A673 (cell line): ENCODE measurements around the gene USH1C. TPM values are rescaled to one million over a fixed set of nuclear protein-coding genes. Genes with fewer than 3 reads are reported as not detected.

Experiments
- BruUV-seq: library from RNA; stranded (reverse); fragments of 400-500 nt; replicated peaks from 2 replicates; lab custom pipeline; 2021; lab: Mats Ljungman, UMichigan
- CTCF ChIA-PET: fragments of 300-600 bp; sonication (Branson Sonifier 250); formaldehyde crosslinking; loops from one replicate; lab custom pipeline; 2022; ENCODE audit warnings: antibody characterized with exemption; lab: Charles Lee
- POLR2A ChIA-PET: fragments of 300-600 bp; sonication (Branson Sonifier 250); formaldehyde crosslinking; loops from one replicate; lab custom pipeline; 2022; ENCODE audit warnings: antibody characterized with exemption; ENCODE audit not compliant: low non-redundant PET; lab: Charles Lee
- DNase-seq: peaks from one replicate; pipeline ENCODE4 v3.0.0-alpha.2; 2015; ENCODE audit warnings: low spot score
- H3K27ac ChIP-seq: fragments of 200-600 bp; sonication (generic); 2 replicates; pipeline ENCODE4 v1.5.1; 2016; ENCODE audit warnings: mixed run types, low read depth, mild to moderate bottlenecking, mixed read lengths, antibody characterized with exemption, low read length; ENCODE audit not compliant: poor library complexity, severe bottlenecking
- H3K27me3 ChIP-seq: fragments of 200-600 bp; sonication (generic); replicated peaks from 2 replicates; pipeline ENCODE4 v1.6.1; 2017; ENCODE audit warnings: mixed run types, low read depth, mild to moderate bottlenecking, mixed read lengths, antibody characterized with exemption, low read length; ENCODE audit not compliant: insufficient read depth, poor library complexity
- H3K36me3 ChIP-seq: fragments of 200-600 bp; sonication (generic); 2 replicates; pipeline ENCODE4 v1.6.1; 2016; ENCODE audit warnings: mixed run types, mild to moderate bottlenecking, mixed read lengths, antibody characterized with exemption, low read length; ENCODE audit not compliant: insufficient read depth, poor library complexity, severe bottlenecking
- H3K4me1 ChIP-seq: fragments of 200-600 bp; sonication (generic); 2 replicates; pipeline ENCODE4 v1.6.1; 2017; ENCODE audit warnings: mixed run types, mild to moderate bottlenecking, mixed read lengths, antibody characterized with exemption, low read length; ENCODE audit not compliant: insufficient read depth, poor library complexity, severe bottlenecking
- H3K4me3 ChIP-seq: fragments of 200-600 bp; sonication (generic); 2 replicates; pipeline ENCODE4 v1.5.1; 2016; ENCODE audit warnings: low read depth, mixed run types, mild to moderate bottlenecking, mixed read lengths, low read length; ENCODE audit not compliant: poor library complexity, severe bottlenecking
- H3K9me3 ChIP-seq: fragments of 200-600 bp; sonication (generic); 2 replicates; pipeline ENCODE4 v1.6.1; 2016; ENCODE audit warnings: mixed run types, low read depth, mild to moderate bottlenecking, mixed read lengths, antibody characterized with exemption, low read length; ENCODE audit not compliant: poor library complexity, severe bottlenecking
- EZH2 ChIP-seq: fragments of 200-600 bp; sonication (generic); IDR thresholded peaks from 2 replicates; pipeline ENCODE4 v1.6.1; 2017; ENCODE audit warnings: borderline replicate concordance, low read depth, mild to moderate bottlenecking, mixed read lengths, antibody characterized with exemption, low read length; ENCODE audit not compliant: poor library complexity, severe bottlenecking
- intact Hi-C: fragments of 100-400 bp; cut with micrococcal nuclease; formaldehyde crosslinking; loops from one replicate; pipeline ENCODE4 v1.10.0; 2022; ENCODE audit not compliant: unreplicated experiment
- total RNA-seq: library from RNA; stranded (reverse); gene quantifications from 2 replicates; pipeline ENCODE4 v1.2.3, GENCODE V29; 2021
- TF ChIP-seq, protein P1 (sequence below): fragments of 300-800, 200-600 bp; sonication (generic); conservative IDR thresholded peaks from 2 replicates; pipeline ENCODE4 v1.5.1; 2017; ENCODE audit warnings: low read depth, mild to moderate bottlenecking, antibody characterized with exemption, low read length, moderate library complexity, mixed read lengths

USH1C gene
- total RNA-seq, 1 experiment from 2014 or later, result not detected

DNA sequence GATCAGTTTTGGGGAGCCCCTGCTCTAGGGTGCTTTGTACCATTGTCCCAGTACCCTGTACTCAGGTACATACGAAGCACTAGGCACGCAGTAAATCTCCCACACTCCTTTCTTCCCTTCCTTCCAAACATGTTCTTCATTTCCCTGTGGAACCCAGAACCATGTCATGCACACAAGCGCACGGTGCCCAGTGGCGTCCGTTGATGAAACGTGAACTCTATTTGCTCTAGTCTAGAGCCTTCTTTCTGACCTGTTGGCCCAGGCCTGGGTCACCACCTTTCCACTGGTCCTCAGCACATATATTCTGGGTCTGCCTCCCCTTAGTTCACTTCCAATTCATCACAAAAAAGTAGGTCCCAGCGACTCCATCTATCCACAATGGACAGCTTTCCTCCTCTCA lies 7.0 kb downstream of the USH1C start:
- no peak for TF ChIP-seq EZH2
- TF ChIP-seq, protein P1, sequence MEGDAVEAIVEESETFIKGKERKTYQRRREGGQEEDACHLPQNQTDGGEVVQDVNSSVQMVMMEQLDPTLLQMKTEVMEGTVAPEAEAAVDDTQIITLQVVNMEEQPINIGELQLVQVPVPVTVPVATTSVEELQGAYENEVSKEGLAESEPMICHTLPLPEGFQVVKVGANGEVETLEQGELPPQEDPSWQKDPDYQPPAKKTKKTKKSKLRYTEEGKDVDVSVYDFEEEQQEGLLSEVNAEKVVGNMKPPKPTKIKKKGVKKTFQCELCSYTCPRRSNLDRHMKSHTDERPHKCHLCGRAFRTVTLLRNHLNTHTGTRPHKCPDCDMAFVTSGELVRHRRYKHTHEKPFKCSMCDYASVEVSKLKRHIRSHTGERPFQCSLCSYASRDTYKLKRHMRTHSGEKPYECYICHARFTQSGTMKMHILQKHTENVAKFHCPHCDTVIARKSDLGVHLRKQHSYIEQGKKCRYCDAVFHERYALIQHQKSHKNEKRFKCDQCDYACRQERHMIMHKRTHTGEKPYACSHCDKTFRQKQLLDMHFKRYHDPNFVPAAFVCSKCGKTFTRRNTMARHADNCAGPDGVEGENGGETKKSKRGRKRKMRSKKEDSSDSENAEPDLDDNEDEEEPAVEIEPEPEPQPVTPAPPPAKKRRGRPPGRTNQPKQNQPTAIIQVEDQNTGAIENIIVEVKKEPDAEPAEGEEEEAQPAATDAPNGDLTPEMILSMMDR, result no peak
- POLR2A ChIA-PET, result no interaction called here
- no peaks in the 10 kb centered on the region for H3K4me1 ChIP-seq
- H3K9me3 ChIP-seq, result no peaks in the 10 kb centered on the region
- no TSS peak for BruUV-seq
- H3K4me3 ChIP-seq, result no peak overlapping the region
- no peak for DNase-seq
- no peaks in the 10 kb centered on the region for H3K36me3 ChIP-seq
- intact Hi-C loops, result no loop called here
- no peak overlapping the region for H3K27ac ChIP-seq
- CTCF ChIA-PET, result no interaction called here
- no peaks in the 10 kb centered on the region for H3K27me3 ChIP-seq

DNA sequence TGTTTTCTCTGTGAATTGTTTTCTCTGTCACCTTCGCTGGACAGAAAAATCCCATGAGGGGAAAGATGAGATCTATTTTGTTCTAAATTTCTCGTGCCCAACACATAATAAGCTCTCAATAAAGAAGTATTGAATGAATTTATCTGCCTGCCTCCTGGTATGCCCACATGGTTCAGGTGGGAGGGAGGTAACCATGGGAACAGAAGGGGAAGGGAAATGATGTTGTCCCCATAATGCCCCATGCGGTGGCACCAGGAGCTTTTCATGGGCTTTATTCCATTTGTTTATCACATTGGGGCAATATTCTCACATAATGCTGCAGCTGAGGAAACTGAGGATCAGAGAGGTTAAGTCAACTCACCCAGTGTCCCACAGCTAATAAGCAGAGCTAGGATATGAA lies 8.7 kb downstream of the USH1C start:
- intact Hi-C loops, result no loop called here
- Histone ChIP-seq H3K9me3 (no peaks in the 10 kb centered on the region), H3K27me3 (no peaks in the 10 kb centered on the region), H3K4me1 (no peaks in the 10 kb centered on the region), H3K36me3 (no peaks in the 10 kb centered on the region), H3K27ac (no peak overlapping the region), H3K4me3 (no peak overlapping the region)
- no peak for DNase-seq
- ChIA-PET POLR2A (no interaction called here), CTCF (no interaction called here)
- no TSS peak for BruUV-seq
- TF ChIP-seq, protein P1, result no peak
- TF ChIP-seq EZH2, result no peak

DNA sequence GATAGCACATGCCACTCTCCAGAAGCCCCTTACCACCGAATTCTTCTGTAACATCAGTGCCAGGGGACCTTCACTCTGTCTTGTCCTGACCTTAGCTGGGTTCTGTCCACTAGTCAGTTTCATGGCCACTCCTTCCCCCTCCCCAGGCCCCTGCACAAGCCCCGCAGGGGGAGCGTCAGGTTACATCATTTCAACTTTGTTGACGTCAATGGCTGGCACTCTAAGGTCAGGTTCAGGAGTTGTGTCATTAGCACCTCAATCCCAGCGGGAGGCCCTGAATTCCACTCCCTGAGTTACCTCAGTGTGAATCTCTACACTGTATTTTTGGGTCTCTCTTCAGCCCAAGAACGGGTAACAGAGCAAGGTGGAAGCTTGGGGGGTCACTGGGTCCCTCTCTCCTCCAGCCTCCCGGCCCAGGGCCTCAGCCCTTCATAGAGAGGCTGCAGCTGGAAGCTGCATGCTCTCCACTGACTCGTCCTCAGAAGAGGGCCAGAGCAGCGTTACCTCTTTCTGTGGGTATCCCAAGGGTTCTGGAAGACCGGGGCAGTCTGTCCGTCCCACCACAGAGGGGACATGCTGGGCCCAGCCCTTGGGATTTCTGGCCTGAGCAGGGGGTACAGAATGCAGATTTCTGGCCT lies 10.3 kb downstream of the USH1C start:
- no TSS peak for BruUV-seq
- DNase-seq, result no peak
- no peaks in the 10 kb centered on the region for H3K36me3 ChIP-seq
- H3K4me1 ChIP-seq, result no peaks in the 10 kb centered on the region
- no peaks in the 10 kb centered on the region for H3K27me3 ChIP-seq
- intact Hi-C loops, result no loop called here
- ChIA-PET POLR2A (no interaction called here), CTCF (no interaction called here)
- TF ChIP-seq EZH2, result no peak
- TF ChIP-seq, protein P1, result no peak
- H3K9me3 ChIP-seq, result no peaks in the 10 kb centered on the region
- H3K4me3 ChIP-seq, result no peak overlapping the region
- no peak overlapping the region for H3K27ac ChIP-seq
